Measurements from ENCODE around the gene KRT71. TPM values are rescaled to one million over a fixed set of nuclear protein-coding genes. Genes with fewer than 3 reads are reported as not detected.

KRT71 gene
- not detected for total RNA-seq

DNA sequence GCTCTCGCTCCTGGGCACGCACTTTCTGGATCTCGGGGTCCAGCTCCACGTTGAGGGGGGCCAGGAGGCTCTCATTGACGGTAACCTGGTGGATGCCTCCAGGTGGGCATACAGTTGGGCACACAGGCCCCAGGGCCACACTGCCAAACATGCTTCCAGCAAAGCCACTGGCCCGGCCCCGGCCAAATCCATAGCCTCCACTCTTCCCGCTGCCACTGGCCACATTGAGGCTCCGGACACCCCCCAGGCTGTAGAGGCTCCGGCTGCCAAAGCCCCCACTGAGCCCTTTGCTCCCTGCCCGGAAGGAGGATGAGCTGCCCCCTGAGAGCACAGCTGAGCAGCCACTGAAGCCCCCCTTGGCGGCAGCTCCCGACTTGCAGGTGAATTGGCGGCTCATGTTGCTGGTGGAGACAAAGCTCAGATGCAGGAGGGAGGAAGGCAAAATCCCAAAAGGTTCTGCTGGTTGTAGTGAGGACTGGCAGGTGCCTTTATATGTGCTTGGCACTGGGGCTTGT is at the start of gene KRT71:
Gene KRT71 (minus strand): TSS at position 465 of the 515 bp plus-strand sequence. CDS start 68 bp downstream, at position 397.
- 71 to 96% methylated on average over 3 to 5 of the region's 14 CpGs for WGBS, 2 donors
- H3K4me1 ChIP-seq, result no peaks in the 10 kb centered on the region

DNA sequence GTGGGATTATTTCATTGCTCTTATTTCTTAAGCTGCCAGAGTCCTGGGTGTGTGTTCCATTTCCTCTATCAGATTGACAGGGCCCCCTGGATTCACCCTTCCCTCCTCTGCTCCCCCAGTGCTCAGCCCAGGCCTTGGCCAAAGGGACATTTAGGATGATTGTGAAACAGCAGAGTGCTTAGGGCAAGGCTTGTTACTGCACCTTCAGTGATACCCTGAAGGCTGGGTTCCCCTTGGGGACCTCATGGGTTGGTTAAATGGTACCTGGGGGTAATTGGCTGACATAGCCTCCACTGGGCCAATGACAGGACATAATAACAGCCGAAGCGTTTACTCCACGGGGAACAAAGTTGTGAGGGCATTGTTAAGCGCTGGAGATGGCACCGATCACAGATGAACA is 49.6 kb upstream of the KRT71 start:
- H3K4me3 ChIP-seq, result no peak overlapping the region
- intact Hi-C loops (cut with DNase I), result no loop called here
- peaks cover 0 to 8% (median 0%) of the 10 kb centered on the region in 3 donors for H3K4me1 ChIP-seq
- no peaks in the 10 kb centered on the region for H3K9me3 ChIP-seq
- TF ChIP-seq CTCF (IDR thresholded peaks at IDR 0.05), result no peak
- no peak for TF ChIP-seq POLR2A (IDR thresholded peaks at IDR 0.05)
- peaks cover 0 to 59% (median 2%) of the 10 kb centered on the region in 4 donors for H3K27me3 ChIP-seq
- H3K36me3 ChIP-seq, result no peaks in the 10 kb centered on the region
- H3K27ac ChIP-seq, result no peak overlapping the region
- DNase-seq, result no peak
- 93 to 100% methylated on average over 2 to 5 of the region's 5 CpGs for WGBS, 2 donors

More for the DNA sequence above, at the start of gene KRT71:
- Histone ChIP-seq H3K9me3 (no peaks in the 10 kb centered on the region), H3K27me3 (peaks cover 0 to 14% (median 0%) of the 10 kb centered on the region in 4 donors), H3K27ac (no peak within 1 kb of the TSS), H3K4me3 (no peak within 1 kb of the TSS), H3K36me3 (no peaks in the 10 kb centered on the region)
- TF ChIP-seq POLR2A (IDR thresholded peaks at IDR 0.05) (no peak), CTCF (IDR thresholded peaks at IDR 0.05) (no peak)
- no peak for DNase-seq
- intact Hi-C loops (cut with DNase I), result no loop called here

DNA sequence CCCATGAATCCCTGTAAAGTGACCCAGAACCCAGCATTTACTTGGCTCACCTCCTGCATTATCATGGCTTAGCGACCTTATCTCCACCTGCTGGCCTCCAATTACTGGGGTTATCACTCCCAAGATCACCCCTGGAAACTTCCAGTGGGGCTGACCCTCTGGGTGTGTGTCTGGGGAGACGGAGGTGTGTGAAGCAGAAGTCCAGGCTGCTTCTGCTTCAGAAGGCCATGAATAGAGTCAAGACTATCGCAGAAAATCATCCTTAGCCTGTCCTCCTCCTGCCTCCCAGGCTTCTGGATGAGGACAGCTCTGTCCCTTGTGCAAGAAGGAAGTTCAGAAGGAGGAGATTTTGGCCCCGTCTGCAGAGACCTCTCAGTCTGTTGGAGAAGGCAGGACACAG is 48.7 kb upstream of the KRT71 start:
- H3K4me3 ChIP-seq, result no peak overlapping the region
- TF ChIP-seq POLR2A (IDR thresholded peaks at IDR 0.05), result no peak
- no peak for TF ChIP-seq CTCF (IDR thresholded peaks at IDR 0.05)
- peaks cover 0 to 8% (median 0%) of the 10 kb centered on the region in 3 donors for H3K4me1 ChIP-seq
- WGBS, 2 donors, result 76 to 89% methylated on average over 2 to 4 of the region's 4 CpGs
- no peaks in the 10 kb centered on the region for H3K9me3 ChIP-seq
- no peaks in the 10 kb centered on the region for H3K36me3 ChIP-seq
- DNase-seq, result no peak
- H3K27me3 ChIP-seq, result peaks cover 0 to 55% (median 2%) of the 10 kb centered on the region in 4 donors
- no peak overlapping the region for H3K27ac ChIP-seq
- intact Hi-C loops (cut with DNase I), result no loop called here

- no peak for DNase-seq
- intact Hi-C loops (cut with DNase I), result no loop called here
- Histone ChIP-seq H3K27ac (no peak within 1 kb of the TSS), H3K27me3 (peaks cover 0 to 51% (median 2%) of the 10 kb centered on the region in 4 donors), H3K4me3 (no peak within 1 kb of the TSS), H3K4me1 (peaks cover 0 to 8% (median 0%) of the 10 kb centered on the region in 3 donors), H3K36me3 (no peaks in the 10 kb centered on the region), H3K9me3 (no peaks in the 10 kb centered on the region)
- WGBS, 2 donors, result 44 to 51% methylated on average over 8 to 11 of the region's 48 CpGs
- TF ChIP-seq CTCF (IDR thresholded peaks at IDR 0.05) (no peak), POLR2A (IDR thresholded peaks at IDR 0.05) (no peak)
Measured at GRCh38 chr12:52600941-52601481, 48.1 kb upstream of the KRT71 start, which contains the start of gene KRT72. KRT72 (minus strand) TSS chr12:52601463; CDS start chr12:52601452, 11 bp downstream.

DNA sequence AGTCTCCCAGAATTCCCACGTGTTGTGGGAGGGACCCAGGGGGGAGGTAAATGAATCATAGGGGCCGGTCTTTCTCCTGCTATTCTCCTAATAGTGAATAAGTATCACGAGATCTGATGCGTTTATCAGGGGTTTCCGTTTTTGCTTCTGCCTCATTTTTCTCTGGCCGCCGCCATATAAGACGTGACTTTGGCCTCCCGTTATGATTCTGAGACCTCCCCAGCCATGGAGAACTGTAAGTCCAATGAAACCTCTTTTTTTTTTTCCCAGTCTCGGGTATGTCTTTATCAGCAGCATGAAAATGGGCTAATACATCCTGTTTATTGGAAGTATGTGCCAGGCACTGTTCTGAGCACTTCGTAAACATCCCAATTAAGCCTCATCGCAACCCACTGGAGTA is 47.5 kb upstream of the KRT71 start:
- WGBS, 2 donors, result 85 to 92% methylated on average over 12 of the region's 12 CpGs
- H3K9me3 ChIP-seq, result no peaks in the 10 kb centered on the region
- DNase-seq, result no peak
- H3K36me3 ChIP-seq, result no peaks in the 10 kb centered on the region
- no peak overlapping the region for H3K4me3 ChIP-seq
- TF ChIP-seq POLR2A (IDR thresholded peaks at IDR 0.05), result no peak
- no peak for TF ChIP-seq CTCF (IDR thresholded peaks at IDR 0.05)
- peaks cover 0 to 8% (median 0%) of the 10 kb centered on the region in 3 donors for H3K4me1 ChIP-seq
- intact Hi-C loops (cut with DNase I), result no loop called here
- H3K27ac ChIP-seq, result no peak overlapping the region
- H3K27me3 ChIP-seq, result peaks cover 0 to 51% (median 2%) of the 10 kb centered on the region in 4 donors
